ENCODE data around the gene SELENOM. TPM values are rescaled to one million over a fixed set of nuclear protein-coding genes. Genes with fewer than 3 reads are reported as not detected.
"Not testable (repeated sequence)": the region's sequence is repeated elsewhere in the genome, so short reads cannot be mapped to it uniquely, and the experiment has no call there.

SELENOM gene
- total RNA-seq, 2 donors from 2014 or later: 4.5 to 20.4 TPM

- Mint-ChIP-seq H3K27ac (peak overlapping the region; percentile 82), H3K4me1 (peaks cover 13% of the 10 kb centered on the region), H3K36me3 (ENCODE audit: low read depth) (no peaks in the 10 kb centered on the region), H3K27me3 (no peaks in the 10 kb centered on the region), H3K4me3 (peak overlapping the region; percentile 86), H3K9me3 (no peaks in the 10 kb centered on the region)
- no peak for ATAC-seq (replicated peaks)
Measured at GRCh38 chr22:31085928-31086327, 21.4 kb downstream of the SELENOM start.

GRCh38 chr22:31085493-31085824, 21.9 kb downstream of the SELENOM start:
- Mint-ChIP-seq H3K4me1 (peaks cover 13% of the 10 kb centered on the region), H3K9me3 (no peaks in the 10 kb centered on the region), H3K4me3 (peak overlapping the region; percentile 86), H3K36me3 (ENCODE audit: low read depth) (no peaks in the 10 kb centered on the region), H3K27me3 (no peaks in the 10 kb centered on the region), H3K27ac (peak overlapping the region; percentile 82)
- ATAC-seq (replicated peaks): no peak

GRCh38 chr22:31084811-31085492, 22.4 kb downstream of the SELENOM start:
- H3K4me1 Mint-ChIP-seq: peaks cover 13% of the 10 kb centered on the region
- peak overlapping the region; percentile 82 for H3K27ac Mint-ChIP-seq
- H3K4me3 Mint-ChIP-seq: peak overlapping the region; percentile 86
- no peaks in the 10 kb centered on the region for H3K27me3 Mint-ChIP-seq
- no peaks in the 10 kb centered on the region for H3K9me3 Mint-ChIP-seq
- no peaks in the 10 kb centered on the region for H3K36me3 Mint-ChIP-seq (ENCODE audit: low read depth)
- peak; percentile 87 for ATAC-seq (replicated peaks)

- Mint-ChIP-seq H3K9me3 (no peaks in the 10 kb centered on the region), H3K36me3 (ENCODE audit: low read depth) (no peaks in the 10 kb centered on the region), H3K4me3 (peak overlapping the region; percentile 86), H3K27ac (peak overlapping the region; percentile 65), H3K4me1 (peaks cover 13% of the 10 kb centered on the region), H3K27me3 (no peaks in the 10 kb centered on the region)
- no peak for ATAC-seq (replicated peaks)
Measured at GRCh38 chr22:31083923-31084810, 23.2 kb downstream of the SELENOM start.

GRCh38 chr22:31083377-31083768, 24.0 kb downstream of the SELENOM start:
- peak overlapping the region; percentile 86 for H3K4me3 Mint-ChIP-seq
- H3K9me3 Mint-ChIP-seq: no peaks in the 10 kb centered on the region
- peaks cover 13% of the 10 kb centered on the region for H3K4me1 Mint-ChIP-seq
- H3K36me3 Mint-ChIP-seq (ENCODE audit: low read depth): no peaks in the 10 kb centered on the region
- ATAC-seq (replicated peaks): no peak
- H3K27ac Mint-ChIP-seq: no peak overlapping the region
- no peaks in the 10 kb centered on the region for H3K27me3 Mint-ChIP-seq

- peak overlapping the region; percentile 86 for H3K4me3 Mint-ChIP-seq
Measured at GRCh38 chr22:31082606-31083376, 24.6 kb downstream of the SELENOM start.

GRCh38 chr22:31081963-31082605, 25.3 kb downstream of the SELENOM start:
- Mint-ChIP-seq H3K27ac (peak overlapping the region; percentile 76), H3K9me3 (no peaks in the 10 kb centered on the region), H3K4me1 (peaks cover 13% of the 10 kb centered on the region), H3K27me3 (no peaks in the 10 kb centered on the region), H3K36me3 (ENCODE audit: low read depth) (no peaks in the 10 kb centered on the region), H3K4me3 (peak overlapping the region; percentile 86)
- peak; percentile 12 for ATAC-seq (replicated peaks)

More at GRCh38 chr22:31082606-31083376, 24.6 kb downstream of the SELENOM start:
- no peaks in the 10 kb centered on the region for H3K9me3 Mint-ChIP-seq
- peaks cover 13% of the 10 kb centered on the region for H3K4me1 Mint-ChIP-seq
- peak overlapping the region; percentile 76 for H3K27ac Mint-ChIP-seq
- no peaks in the 10 kb centered on the region for H3K36me3 Mint-ChIP-seq (ENCODE audit: low read depth)
- no peaks in the 10 kb centered on the region for H3K27me3 Mint-ChIP-seq
- ATAC-seq (replicated peaks): no peak

GRCh38 chr22:31080848-31081649, 26.3 kb downstream of the SELENOM start, which contains the start of gene SMTN:
Gene SMTN (plus strand): TSS chr22:31081318. CDS start chr22:31083259, 1,941 bp downstream.
- Mint-ChIP-seq H3K9me3 (no peaks in the 10 kb centered on the region), H3K27me3 (no peaks in the 10 kb centered on the region), H3K4me1 (peaks cover 13% of the 10 kb centered on the region), H3K4me3 (peak within 1 kb of the TSS; percentile 86), H3K36me3 (ENCODE audit: low read depth) (no peaks in the 10 kb centered on the region), H3K27ac (peak within 1 kb of the TSS; percentile 76)
- ATAC-seq (replicated peaks): peak; percentile 82

GRCh38 chr22:31080164-31080847, 27.1 kb downstream of the SELENOM start:
- peak overlapping the region; percentile 76 for H3K27ac Mint-ChIP-seq
- no peaks in the 10 kb centered on the region for H3K36me3 Mint-ChIP-seq (ENCODE audit: low read depth)
- H3K27me3 Mint-ChIP-seq: no peaks in the 10 kb centered on the region
- H3K4me1 Mint-ChIP-seq: peaks cover 13% of the 10 kb centered on the region
- no peaks in the 10 kb centered on the region for H3K9me3 Mint-ChIP-seq
- peak overlapping the region; percentile 86 for H3K4me3 Mint-ChIP-seq
- ATAC-seq (replicated peaks): no peak

GRCh38 chr22:31079095-31079642, 28.2 kb downstream of the SELENOM start:
- Mint-ChIP-seq H3K27ac (no peak overlapping the region), H3K27me3 (no peaks in the 10 kb centered on the region), H3K36me3 (ENCODE audit: low read depth) (no peaks in the 10 kb centered on the region), H3K4me3 (no peak overlapping the region), H3K4me1 (peaks cover 13% of the 10 kb centered on the region), H3K9me3 (no peaks in the 10 kb centered on the region)
- ATAC-seq (replicated peaks): no peak

- not testable (repeated sequence) for H3K36me3 Mint-ChIP-seq (ENCODE audit: low read depth); ATAC-seq (replicated peaks); H3K9me3 Mint-ChIP-seq; H3K4me3 Mint-ChIP-seq; H3K27me3 Mint-ChIP-seq; H3K27ac Mint-ChIP-seq
- peaks cover 13% of the 10 kb centered on the region for H3K4me1 Mint-ChIP-seq
Measured at GRCh38 chr22:31078389-31078788, 29.0 kb downstream of the SELENOM start.

GRCh38 chr22:31077681-31078080, 29.7 kb downstream of the SELENOM start:
- Mint-ChIP-seq H3K4me1 (peaks cover 13% of the 10 kb centered on the region), H3K27me3 (no peaks in the 10 kb centered on the region), H3K36me3 (ENCODE audit: low read depth) (no peaks in the 10 kb centered on the region), H3K27ac (no peak overlapping the region), H3K4me3 (no peak overlapping the region), H3K9me3 (no peaks in the 10 kb centered on the region)
- ATAC-seq (replicated peaks): no peak

- no peak overlapping the region for H3K27ac Mint-ChIP-seq
- ATAC-seq (replicated peaks): no peak
- H3K27me3 Mint-ChIP-seq: no peaks in the 10 kb centered on the region
- no peaks in the 10 kb centered on the region for H3K36me3 Mint-ChIP-seq (ENCODE audit: low read depth)
- no peaks in the 10 kb centered on the region for H3K4me1 Mint-ChIP-seq
- no peak overlapping the region for H3K4me3 Mint-ChIP-seq
- no peaks in the 10 kb centered on the region for H3K9me3 Mint-ChIP-seq
Measured at GRCh38 chr22:31075961-31076360, 31.4 kb downstream of the SELENOM start.
